Kidney epithelial cell (primary cell): ENCODE data around the gene ZIC4. TPM values are rescaled to one million over a fixed set of nuclear protein-coding genes. Genes with fewer than 3 reads are reported as not detected.

Experiments
- DNase-seq: peaks from one replicate; pipeline ENCODE4 v3.0.0-alpha.2; 2010; ENCODE audit warnings: low read depth
- H3K27me3 ChIP-seq: 2 replicates; pipeline ENCODE4 v1.6.0; 2011; ENCODE audit warnings: low read length; ENCODE audit not compliant: control insufficient read depth, insufficient read depth
- H3K36me3 ChIP-seq: 2 replicates; pipeline ENCODE4 v1.5.1; 2011; ENCODE audit warnings: low read length; ENCODE audit not compliant: control insufficient read depth, insufficient read depth
- H3K4me3 ChIP-seq: 2 replicates; pipeline ENCODE4 v1.5.1; 2011; ENCODE audit warnings: low read depth, mild to moderate bottlenecking, control low read depth, low read length
- CTCF ChIP-seq: IDR thresholded peaks from 2 replicates; pipeline ENCODE4 v1.5.1; 2011; ENCODE audit warnings: mild to moderate bottlenecking, moderate library complexity, low read length, control low read depth, inconsistent platforms; ENCODE audit not compliant: insufficient read depth, poor library complexity, severe bottlenecking
- total RNA-seq: library from RNA; depleted of rRNA; stranded (reverse); fragments of >200 nt; gene quantifications from 2 replicates; pipeline ENCODE4 v1.2.3, GENCODE V29; 2015

Gene ZIC4
- total RNA-seq, 1 donor from 2014 or later = not detected

- no peak overlapping the region for H3K4me3 ChIP-seq
- no peaks in the 10 kb centered on the region for H3K36me3 ChIP-seq
- TF ChIP-seq CTCF = no peak
- H3K27me3 ChIP-seq = peaks cover 56% of the 10 kb centered on the region
- DNase-seq = no peak
Measured at GRCh38 chr3:147370349-147370748, 36.0 kb downstream of the ZIC4 start.

- H3K27me3 ChIP-seq = peaks cover 52% of the 10 kb centered on the region
- no peak for DNase-seq
- no peak overlapping the region for H3K4me3 ChIP-seq
Measured at GRCh38 chr3:147369661-147370123, 36.7 kb downstream of the ZIC4 start.

GRCh38 chr3:147369231-147369630 is 37.1 kb downstream of the ZIC4 start:
- DNase-seq = no peak
- peaks cover 52% of the 10 kb centered on the region for H3K27me3 ChIP-seq
- no peaks in the 10 kb centered on the region for H3K36me3 ChIP-seq
- no peak overlapping the region for H3K4me3 ChIP-seq
- TF ChIP-seq CTCF = no peak

More at GRCh38 chr3:147369661-147370123, 36.7 kb downstream of the ZIC4 start:
- H3K36me3 ChIP-seq = no peaks in the 10 kb centered on the region
- no peak for TF ChIP-seq CTCF

- TF ChIP-seq CTCF = no peak
- no peak for DNase-seq
- Histone ChIP-seq H3K27me3 (peaks cover 49% of the 10 kb centered on the region), H3K4me3 (no peak overlapping the region), H3K36me3 (no peaks in the 10 kb centered on the region)
Measured at GRCh38 chr3:147368561-147369221, 37.7 kb downstream of the ZIC4 start.

DNA sequence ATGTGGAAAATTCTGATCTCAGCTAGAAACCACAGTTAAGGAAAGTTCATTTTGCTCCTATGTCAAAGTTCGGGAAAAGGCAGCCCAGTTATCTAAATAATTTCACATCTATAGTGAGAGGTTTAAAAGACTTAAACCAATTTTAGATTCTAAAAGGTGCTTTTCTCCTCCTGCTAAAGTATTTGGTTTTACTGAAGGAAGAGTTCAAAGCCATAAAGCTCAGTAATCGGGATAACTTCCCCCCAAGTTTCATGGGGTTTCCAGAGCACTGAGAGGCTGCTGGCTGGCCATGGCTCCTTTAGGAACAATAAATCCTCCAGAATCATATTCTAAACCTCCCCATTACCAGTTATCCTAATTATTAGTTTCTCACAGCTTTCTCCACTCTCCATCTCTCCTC is 38.2 kb downstream of the ZIC4 start:
- no peak for TF ChIP-seq CTCF
- DNase-seq = no peak
- Histone ChIP-seq H3K27me3 (peaks cover 46% of the 10 kb centered on the region), H3K4me3 (no peak overlapping the region), H3K36me3 (no peaks in the 10 kb centered on the region)

- peaks cover 43% of the 10 kb centered on the region for H3K27me3 ChIP-seq
- no peak overlapping the region for H3K4me3 ChIP-seq
- DNase-seq = no peak
- no peak for TF ChIP-seq CTCF
- no peaks in the 10 kb centered on the region for H3K36me3 ChIP-seq
Measured at GRCh38 chr3:147367676-147368075, 38.7 kb downstream of the ZIC4 start.
